SK-N-SH (cell line): ENCODE data around the gene MGAT5. TPM values are rescaled to one million over a fixed set of nuclear protein-coding genes. Genes with fewer than 3 reads are reported as not detected.

ENCODE experiments used
- CTCF ChIA-PET: fragments of 300-600, 350-600 bp; formaldehyde crosslinking; extraction: SDS; loops from one replicate; lab custom pipeline; 2021; lab: Yijun Ruan, JAX
- POLR2A ChIA-PET: fragments of 350-600 bp; sonication (Branson Sonifier 250); formaldehyde crosslinking; extraction: SDS; loops from one replicate; lab custom pipeline; 2020; ENCODE audit warnings: antibody characterized with exemption, inconsistent platforms; lab: Yijun Ruan, JAX
- DNase-seq: peaks from one replicate; pipeline ENCODE4 v3.0.0; 2012
- H2AFZ ChIP-seq: fragments of 200-600 bp; sonication (generic); 2 replicates; pipeline ENCODE4 v1.8.1; 2016; ENCODE audit warnings: antibody characterized with exemption, mild to moderate bottlenecking, low read depth
- H3F3A ChIP-seq: fragments of 200-600 bp; sonication (generic); replicated peaks from 2 replicates; pipeline ENCODE3; 2016; ENCODE audit warnings: antibody characterized with exemption, mild to moderate bottlenecking; ENCODE audit not compliant: insufficient read depth
- H3K27ac ChIP-seq, 2 experiments: fragments of 200-500 bp in 1 of 2; fragments of 200-600 bp in 1 of 2; sonication (Bioruptor generic) in 1 of 2; sonication (generic), shearing (Covaris generic) in 1 of 2; 2 replicates each; pipeline versions ENCODE4 v1.5.1 to v1.6.1; 2014 to 2016; ENCODE audit warnings: low read depth in 2 of 2, inconsistent platforms in 1 of 2, low read length in 1 of 2, mild to moderate bottlenecking in 1 of 2, mixed read lengths in 1 of 2
- H3K27me3 ChIP-seq: fragments of 200-600 bp; sonication (generic), shearing (Covaris generic); 2 replicates; pipeline ENCODE4 v1.6.1; 2016; ENCODE audit warnings: mixed run types; ENCODE audit not compliant: insufficient read depth
- H3K36me3 ChIP-seq, 2 experiments: fragments of 200-500 bp in 1 of 2; fragments of 200-600 bp in 1 of 2; sonication (Bioruptor generic) in 1 of 2; sonication (generic) in 1 of 2; replicated peaks in 1 of 2; 2 replicates each; pipeline versions ENCODE3 to v1.5.1; 2014 to 2016; ENCODE audit warnings: low read length in 1 of 2, mild to moderate bottlenecking in 1 of 2; ENCODE audit not compliant: insufficient read depth in 2 of 2, control insufficient read depth in 1 of 2
- H3K4me1 ChIP-seq, 2 experiments: fragments of 200-500 bp in 1 of 2; fragments of 200-600 bp in 1 of 2; sonication (Bioruptor generic) in 1 of 2; sonication (generic), shearing (Covaris generic) in 1 of 2; 2 replicates each; pipeline versions ENCODE4 v1.5.1 to v1.6.1; 2014 to 2016; ENCODE audit warnings: low read depth in 1 of 2, low read length in 1 of 2, mixed run types in 1 of 2; ENCODE audit not compliant: insufficient read depth in 2 of 2, control insufficient read depth in 1 of 2
- H3K4me2 ChIP-seq: fragments of 200-600 bp; sonication (generic), shearing (Covaris generic); 2 replicates; pipeline ENCODE4 v1.6.1; 2017; ENCODE audit warnings: mixed run types
- H3K4me3 ChIP-seq, 2 experiments: fragments of 200-500 bp in 1 of 2; fragments of 200-600 bp in 1 of 2; sonication (Bioruptor generic) in 1 of 2; sonication (generic), shearing (Covaris generic) in 1 of 2; 2 replicates each; pipeline versions ENCODE4 v1.5.1 to v1.8.1; 2014 to 2016; ENCODE audit warnings: low read depth in 2 of 2, inconsistent platforms in 1 of 2, low read length in 1 of 2, mild to moderate bottlenecking in 1 of 2, mixed read lengths in 1 of 2, moderate library complexity in 1 of 2
- H3K79me2 ChIP-seq: fragments of 200-600 bp; sonication (generic); 2 replicates; pipeline ENCODE4 v1.8.1; 2017; ENCODE audit warnings: mild to moderate bottlenecking; ENCODE audit not compliant: insufficient read depth
- H3K9ac ChIP-seq: fragments of 200-600 bp; sonication (generic); 2 replicates; pipeline ENCODE4 v1.6.1; 2017; ENCODE audit warnings: mixed run types
- H3K9me2 ChIP-seq: fragments of 200-600 bp; sonication (generic); 2 replicates; pipeline ENCODE4 v1.6.1; 2017; ENCODE audit warnings: mixed run types
- H3K9me3 ChIP-seq: fragments of 200-600 bp; sonication (generic); 2 replicates; pipeline ENCODE4 v1.6.1; 2017; ENCODE audit warnings: mixed run types, mild to moderate bottlenecking, moderate library complexity
- H4K20me1 ChIP-seq: fragments of 200-600 bp; sonication (generic); 2 replicates; pipeline ENCODE4 v1.6.1; 2017; ENCODE audit warnings: mild to moderate bottlenecking, mixed run types; ENCODE audit not compliant: insufficient read depth
- CHD2 ChIP-seq: fragments of 150-350 bp; IDR thresholded peaks from 2 replicates; pipeline ENCODE4 v1.6.1; 2018; ENCODE audit warnings: low read length; ENCODE audit not compliant: partially characterized antibody
- EZH2phosphoT487 ChIP-seq: fragments of 200-600 bp; sonication (generic); IDR thresholded peaks from 2 replicates; pipeline ENCODE4 v1.6.1; 2017; ENCODE audit warnings: low read depth, mixed run types, mild to moderate bottlenecking, antibody characterized with exemption, moderate library complexity, borderline replicate concordance
- FOSL2 ChIP-seq: IDR thresholded peaks from 2 replicates; pipeline ENCODE4 v1.4.0; 2012; ENCODE audit warnings: low read depth, mild to moderate bottlenecking, moderate library complexity, borderline replicate concordance
- FOXM1 ChIP-seq: IDR thresholded peaks from 2 replicates; pipeline ENCODE4 v1.4.0; 2012; ENCODE audit warnings: low read depth, mild to moderate bottlenecking
- MAX ChIP-seq: IDR thresholded peaks from 2 replicates; pipeline ENCODE4 v1.4.0; 2012; ENCODE audit warnings: low read depth
- NFIC ChIP-seq: IDR thresholded peaks from 2 replicates; pipeline ENCODE4 v1.4.0; 2012; ENCODE audit warnings: borderline replicate concordance
- NRF1 ChIP-seq: IDR thresholded peaks from 2 replicates; pipeline ENCODE4 v1.6.1; 2012; ENCODE audit warnings: low read depth, mild to moderate bottlenecking, low read length
- RAD21 ChIP-seq: IDR thresholded peaks from 2 replicates; pipeline ENCODE4 v1.6.1; 2012; ENCODE audit warnings: mild to moderate bottlenecking, low read length
- REST ChIP-seq: IDR thresholded peaks from 2 replicates; pipeline ENCODE4 v1.6.1; 2012; ENCODE audit warnings: mild to moderate bottlenecking, low read depth, low read length, moderate library complexity
- SIN3A ChIP-seq: IDR thresholded peaks from 2 replicates; pipeline ENCODE4 v1.6.1; 2012; ENCODE audit warnings: low read depth, mild to moderate bottlenecking, low read length, moderate library complexity, borderline replicate concordance
- TCF12 ChIP-seq: IDR thresholded peaks from 2 replicates; pipeline ENCODE4 v1.4.0; 2012
- TEAD4 ChIP-seq: IDR thresholded peaks from 2 replicates; pipeline ENCODE4 v1.4.0; 2012; ENCODE audit warnings: mild to moderate bottlenecking, borderline replicate concordance; ENCODE audit not compliant: insufficient read depth
- YY1 ChIP-seq: IDR thresholded peaks from 2 replicates; pipeline ENCODE4 v1.4.0; 2012; ENCODE audit warnings: low read depth, mild to moderate bottlenecking
- whole genome bisulfite sequencing: methylation state at CpG from one replicate; pipeline ENCODE4 v1.1.6; 2017; ENCODE audit warnings: low lambda C conversion rate; 5-methylcytosine and 5-hydroxymethylcytosine counted together
- polyA plus RNA-seq, 3 experiments: library from polyadenylated mRNA; depleted of rRNA; stranded (reverse); fragments of >200 nt; gene quantifications; 2 replicates each; pipeline ENCODE4 v1.2.3, GENCODE V29; 2012
- TF ChIP-seq, protein P1 (sequence below): fragments of 200-600 bp; sonication (generic); IDR thresholded peaks from 2 replicates; pipeline ENCODE4 v1.6.1; 2017; ENCODE audit warnings: antibody characterized with exemption, mild to moderate bottlenecking, moderate library complexity

Gene MGAT5
- polyA plus RNA-seq, 1 of the 3 experiments (the other 2 are of a cell fraction), result 18.2 TPM

GRCh38 chr2:134246154-134246874, 7.6 kb upstream of the MGAT5 start (continued):
- no peak for TF ChIP-seq MAX
- no peak for TF ChIP-seq NRF1
- no peak for TF ChIP-seq NFIC
- TF ChIP-seq RAD21, result no peak
- TF ChIP-seq FOXM1, result no peak
- TF ChIP-seq, all 33 proteins: peak for 0

- CTCF ChIA-PET, result interaction anchor here (1.4 to 1.5 kb wide), 2 partner anchors 10 to 128 kb away, joined by 3 to 4 read pairs; no protein-coding TSS in a partner anchor
- H3K4me2 ChIP-seq, result no peak overlapping the region
- H3K9me2 ChIP-seq, result no peaks in the 10 kb centered on the region
- no peaks in the 10 kb centered on the region for H3K79me2 ChIP-seq
- no peaks in the 10 kb centered on the region for H3F3A ChIP-seq
- no peak for DNase-seq
- H3K36me3 ChIP-seq, result no peaks in the 10 kb centered on the region
- POLR2A ChIA-PET, result no interaction called here
- no peak for TF ChIP-seq TEAD4
- no peak for TF ChIP-seq CHD2
- no peak overlapping the region for H3K9ac ChIP-seq
- no peaks in the 10 kb centered on the region for H3K9me3 ChIP-seq
- peaks cover 6 to 39% of the 10 kb centered on the region in 2 experiments; a peak in 3 of 4 replicates for H3K4me1 ChIP-seq
- no peak overlapping the region for H3K27ac ChIP-seq
- no peaks in the 10 kb centered on the region for H3K27me3 ChIP-seq
- 90% methylated on average over 1 of the region's 1 CpG for WGBS
- no peak overlapping the region for H2AFZ ChIP-seq
- no peaks in the 10 kb centered on the region for H4K20me1 ChIP-seq
- H3K4me3 ChIP-seq, result no peak overlapping the region
Measured at GRCh38 chr2:134247679-134248078, 6.2 kb upstream of the MGAT5 start.

DNA sequence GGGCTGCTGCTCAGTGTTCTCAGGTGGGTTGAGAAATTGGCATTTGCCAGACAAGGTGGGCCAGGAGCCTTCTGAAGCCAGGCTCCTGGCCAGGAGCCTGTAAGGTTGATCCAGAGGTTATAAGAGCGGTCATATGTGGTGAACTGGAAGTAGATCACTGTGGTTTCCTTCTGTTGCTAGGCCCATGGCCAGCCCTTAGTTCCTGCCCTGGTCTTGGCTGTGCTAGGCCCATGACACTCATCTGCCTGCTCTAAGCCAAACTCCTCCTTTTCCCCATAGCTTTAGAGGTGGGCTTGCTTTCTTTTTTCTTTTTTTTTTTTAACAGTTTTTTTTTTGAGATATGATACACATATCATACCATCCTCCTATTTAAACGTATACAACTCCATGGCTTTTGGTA, 5.0 kb upstream of the MGAT5 start:
- Histone ChIP-seq H3K4me1 (peaks cover 6 to 45% of the 10 kb centered on the region in 2 experiments; a peak in 3 of 4 replicates), H2AFZ (no peak overlapping the region), H3F3A (no peaks in the 10 kb centered on the region), H3K79me2 (no peaks in the 10 kb centered on the region), H3K36me3 (peaks cover 0 to under 1% of the 10 kb centered on the region in 2 experiments), H3K4me2 (no peak overlapping the region)
- POLR2A ChIA-PET, result no interaction called here
- WGBS, result 98% methylated on average over 2 of the region's 2 CpGs
- CTCF ChIA-PET, result interaction anchor here (1.5 kb wide), 1 partner anchor 9 kb away, joined by 3 read pairs; no protein-coding TSS in a partner anchor
- no peak for TF ChIP-seq TEAD4
- no peak for TF ChIP-seq YY1
- no peak for TF ChIP-seq TCF12
- no peak for TF ChIP-seq REST
- TF ChIP-seq RAD21, result no peak
- no peak for TF ChIP-seq FOXM1
- TF ChIP-seq SIN3A, result no peak
- TF ChIP-seq EZH2phosphoT487, result no peak
- TF ChIP-seq, protein P1, sequence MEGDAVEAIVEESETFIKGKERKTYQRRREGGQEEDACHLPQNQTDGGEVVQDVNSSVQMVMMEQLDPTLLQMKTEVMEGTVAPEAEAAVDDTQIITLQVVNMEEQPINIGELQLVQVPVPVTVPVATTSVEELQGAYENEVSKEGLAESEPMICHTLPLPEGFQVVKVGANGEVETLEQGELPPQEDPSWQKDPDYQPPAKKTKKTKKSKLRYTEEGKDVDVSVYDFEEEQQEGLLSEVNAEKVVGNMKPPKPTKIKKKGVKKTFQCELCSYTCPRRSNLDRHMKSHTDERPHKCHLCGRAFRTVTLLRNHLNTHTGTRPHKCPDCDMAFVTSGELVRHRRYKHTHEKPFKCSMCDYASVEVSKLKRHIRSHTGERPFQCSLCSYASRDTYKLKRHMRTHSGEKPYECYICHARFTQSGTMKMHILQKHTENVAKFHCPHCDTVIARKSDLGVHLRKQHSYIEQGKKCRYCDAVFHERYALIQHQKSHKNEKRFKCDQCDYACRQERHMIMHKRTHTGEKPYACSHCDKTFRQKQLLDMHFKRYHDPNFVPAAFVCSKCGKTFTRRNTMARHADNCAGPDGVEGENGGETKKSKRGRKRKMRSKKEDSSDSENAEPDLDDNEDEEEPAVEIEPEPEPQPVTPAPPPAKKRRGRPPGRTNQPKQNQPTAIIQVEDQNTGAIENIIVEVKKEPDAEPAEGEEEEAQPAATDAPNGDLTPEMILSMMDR, result no peak
- no peak for TF ChIP-seq CHD2
- TF ChIP-seq FOSL2, result no peak
- TF ChIP-seq, all 33 proteins: peak for 0
- no peaks in the 10 kb centered on the region for H4K20me1 ChIP-seq
- no peak overlapping the region for H3K9ac ChIP-seq
- H3K9me3 ChIP-seq, result no peaks in the 10 kb centered on the region
- no peak overlapping the region for H3K27ac ChIP-seq
- H3K4me3 ChIP-seq, result no peak overlapping the region
- H3K27me3 ChIP-seq, result no peaks in the 10 kb centered on the region
- no peak for DNase-seq
- no peaks in the 10 kb centered on the region for H3K9me2 ChIP-seq
